ENCODE results near the gene CAND2.
A peak's percentile ranks its signal among the peaks of the same experiment; 100 is the strongest.

Gene CAND2

GRCh38 chr3:12807066-12807465 is 10.6 kb downstream of the CAND2 start:
- no peak for DNase-seq

- DNase-seq, result no peak
These were observed 11.3 kb downstream of the CAND2 start for GRCh38 chr3:12807601-12808359.

GRCh38 chr3:12808587-12808986 is 12.1 kb downstream of the CAND2 start:
- DNase-seq, result no peak

GRCh38 chr3:12809001-12809400 is 12.5 kb downstream of the CAND2 start:
- no peak for DNase-seq

GRCh38 chr3:12809435-12809834 is 13.0 kb downstream of the CAND2 start:
- DNase-seq, result no peak

- DNase-seq, result peak; percentile 37 to 97 (median 91)
These were observed 13.7 kb downstream of the CAND2 start for GRCh38 chr3:12810013-12810780.

GRCh38 chr3:12810961-12811360 is 14.5 kb downstream of the CAND2 start:
- DNase-seq, result no peak

GRCh38 chr3:12812812-12813211 is 16.3 kb downstream of the CAND2 start:
- DNase-seq, result no peak

GRCh38 chr3:12813967-12814366 is 17.5 kb downstream of the CAND2 start:
- no peak for DNase-seq

GRCh38 chr3:12815078-12815477 is 18.6 kb downstream of the CAND2 start:
- DNase-seq, result no peak

GRCh38 chr3:12815719-12816118 is 19.2 kb downstream of the CAND2 start:
- no peak for DNase-seq

- no peak for DNase-seq
These were observed 20.3 kb downstream of the CAND2 start for GRCh38 chr3:12816521-12817342.

- no peak for DNase-seq
These were observed 20.8 kb downstream of the CAND2 start for GRCh38 chr3:12817343-12817710.

GRCh38 chr3:12818273-12818672 is 21.8 kb downstream of the CAND2 start:
- no peak for DNase-seq

- no peak for DNase-seq
These were observed 22.3 kb downstream of the CAND2 start for GRCh38 chr3:12818773-12819172.

- no peak for DNase-seq
These were observed 26.4 kb downstream of the CAND2 start for GRCh38 chr3:12822725-12823373.

- no peak for DNase-seq
These were observed 27.8 kb downstream of the CAND2 start for GRCh38 chr3:12824299-12824698.

GRCh38 chr3:12825156-12825555 is 28.7 kb downstream of the CAND2 start:
- DNase-seq, result no peak

GRCh38 chr3:12828751-12829150 is 32.3 kb downstream of the CAND2 start:
- DNase-seq, result no peak

GRCh38 chr3:12829404-12829803 is 32.9 kb downstream of the CAND2 start:
- no peak for DNase-seq

GRCh38 chr3:12829886-12830784 is 33.7 kb downstream of the CAND2 start:
- DNase-seq, result no peak

Data from hypothalamus (tissue), 51 donors.